Measurements from ENCODE around the gene FH.

The FH gene

DNA sequence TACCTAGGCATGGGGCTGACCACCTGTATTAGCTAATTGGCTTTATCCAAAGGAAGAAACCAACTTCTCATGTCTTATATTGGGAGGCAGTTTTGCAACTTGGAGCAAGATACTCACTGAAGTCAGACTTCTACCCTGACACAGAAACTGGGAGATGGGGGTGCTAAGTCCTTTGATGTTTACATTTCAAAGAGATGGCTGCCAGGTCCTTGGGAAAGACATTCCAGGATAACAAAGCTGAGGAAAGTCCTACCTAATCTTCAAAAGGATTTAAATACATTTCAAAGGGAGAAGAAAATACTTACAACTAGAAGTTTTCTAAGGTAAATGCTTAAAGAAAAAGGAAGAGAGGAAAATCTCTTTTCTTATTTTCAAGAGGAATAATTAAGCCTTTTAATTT, 62.1 kb downstream of the FH start:
- no peak for DNase-seq

- DNase-seq, result no peak
Measured at GRCh38 chr1:241456743-241457142, 62.8 kb downstream of the FH start.

DNA sequence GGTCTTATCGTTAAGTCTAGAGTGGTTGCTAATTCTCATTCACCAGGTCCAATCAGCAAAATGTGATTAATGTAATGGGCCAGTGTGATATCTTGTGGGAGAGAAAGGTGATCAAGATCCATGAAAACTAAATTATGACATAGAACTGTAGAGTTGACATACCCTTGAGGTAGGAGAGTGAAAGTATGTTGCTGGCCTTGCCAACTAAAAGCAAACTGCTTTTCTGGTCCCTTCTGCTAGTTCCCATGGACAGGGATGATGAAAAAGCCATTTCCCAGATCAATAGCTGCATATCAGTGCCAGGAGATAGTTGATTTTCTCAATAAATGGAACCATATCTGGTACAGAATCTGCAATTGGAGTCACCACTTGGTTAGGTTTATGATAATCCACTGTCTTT, 65.8 kb downstream of the FH start:
- no peak for DNase-seq

GRCh38 chr1:241451956-241452355, 67.6 kb downstream of the FH start:
- no peak for DNase-seq

Measured in suppressor macrophage treated with lipopolysaccharide for 1 hour (primary cell).